Central memory CD8-positive, alpha-beta T cell (primary cell): Measurements from ENCODE around the gene PRLH.

Source experiments
- ATAC-seq: fragments of 150-1000 bp; cut with Tn5 transposase; replicated peaks from 2 replicates; pipeline ENCODE4 v1.10.0; 2022; ENCODE audit warnings: mild to moderate bottlenecking, moderate FRiP score, moderate number of reproducible peaks; ENCODE audit not compliant: poor library complexity, severe bottlenecking; ENCODE audit errors: extremely low read depth
- DNase-seq, 2 donors: peaks; one replicate each; pipeline ENCODE4 v3.0.0; 2021; ENCODE audit warnings: low spot score in 2 of 2
- H3K27ac Mint-ChIP-seq: one replicate; pipeline ENCODE4 v1.8.0; 2022; ENCODE audit warnings: low read depth, mild to moderate bottlenecking, moderate library complexity, mixed read lengths
- H3K27me3 Mint-ChIP-seq: one replicate; pipeline ENCODE4 v1.8.0; 2022; ENCODE audit warnings: mixed read lengths
- H3K36me3 Mint-ChIP-seq: one replicate; pipeline ENCODE4 v1.8.0; 2022; ENCODE audit warnings: mild to moderate bottlenecking, moderate library complexity, mixed read lengths; ENCODE audit not compliant: insufficient read depth
- H3K4me1 Mint-ChIP-seq: one replicate; pipeline ENCODE4 v1.8.0; 2022; ENCODE audit warnings: mixed read lengths
- H3K4me3 Mint-ChIP-seq: one replicate; pipeline ENCODE4 v1.8.0; 2022; ENCODE audit warnings: mild to moderate bottlenecking, moderate library complexity, mixed read lengths
- H3K9me3 Mint-ChIP-seq: one replicate; pipeline ENCODE4 v1.8.0; 2022; ENCODE audit warnings: mixed read lengths

Gene PRLH

GRCh38 chr2:237581751-237582746, 15.7 kb downstream of the PRLH start:
- Mint-ChIP-seq H3K27me3 (peaks cover 19% of the 10 kb centered on the region), H3K27ac (peak overlapping the region; percentile 44), H3K4me1 (no peaks in the 10 kb centered on the region), H3K9me3 (no peaks in the 10 kb centered on the region), H3K4me3 (no peak overlapping the region), H3K36me3 (no peaks in the 10 kb centered on the region)
- no peak for ATAC-seq
- DNase-seq = no peak

DNA sequence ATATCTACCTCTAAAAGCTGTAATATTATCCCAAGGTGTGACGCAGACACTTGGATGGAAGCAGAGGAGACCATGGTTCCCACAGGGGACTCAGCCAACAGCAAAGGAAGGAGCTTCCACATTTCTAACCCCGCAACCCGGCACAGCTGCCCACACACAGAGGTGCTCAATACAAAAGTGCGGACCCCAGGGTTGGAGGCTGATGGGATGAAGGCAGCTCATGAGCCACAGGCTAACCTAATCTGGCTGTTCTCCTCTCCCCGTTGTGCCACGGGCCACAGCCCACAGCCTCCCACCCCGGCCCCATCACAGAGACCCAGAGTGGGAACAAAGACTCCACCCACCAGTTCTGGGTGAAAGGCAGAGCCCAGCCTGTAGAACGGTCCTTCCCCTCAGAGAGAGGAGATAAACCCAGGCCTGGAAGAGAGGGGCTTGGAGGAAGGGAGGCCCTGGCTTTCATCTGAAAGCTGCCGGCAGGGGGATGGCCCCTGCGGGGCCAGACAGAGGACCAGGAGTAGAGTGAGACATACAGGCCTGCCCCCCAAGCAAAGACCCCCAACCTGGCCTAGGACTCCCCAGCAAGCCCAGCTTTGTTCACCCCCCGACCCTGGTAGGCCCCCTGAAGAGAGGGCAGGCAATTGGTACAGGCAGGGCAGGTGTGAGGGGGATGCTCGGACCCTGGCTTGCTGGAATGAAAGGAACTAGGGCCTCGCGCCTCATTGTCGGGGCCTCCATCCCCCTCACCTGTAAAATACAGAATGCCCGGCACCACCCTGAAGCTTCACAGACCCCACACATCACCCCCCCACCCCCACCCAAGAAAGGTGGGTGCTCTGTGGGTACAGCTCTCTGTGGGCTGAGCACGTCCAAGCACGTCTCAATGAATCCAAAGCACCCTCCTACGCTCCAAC, 17.3 kb downstream of the PRLH start:
- peaks cover 21% of the 10 kb centered on the region for H3K27me3 Mint-ChIP-seq
- ATAC-seq (no peak), DNase-seq (no peak)
- no peak overlapping the region for H3K27ac Mint-ChIP-seq
- H3K4me1 Mint-ChIP-seq = no peaks in the 10 kb centered on the region
- no peak overlapping the region for H3K4me3 Mint-ChIP-seq
- H3K9me3 Mint-ChIP-seq = no peaks in the 10 kb centered on the region
- H3K36me3 Mint-ChIP-seq = no peaks in the 10 kb centered on the region

DNA sequence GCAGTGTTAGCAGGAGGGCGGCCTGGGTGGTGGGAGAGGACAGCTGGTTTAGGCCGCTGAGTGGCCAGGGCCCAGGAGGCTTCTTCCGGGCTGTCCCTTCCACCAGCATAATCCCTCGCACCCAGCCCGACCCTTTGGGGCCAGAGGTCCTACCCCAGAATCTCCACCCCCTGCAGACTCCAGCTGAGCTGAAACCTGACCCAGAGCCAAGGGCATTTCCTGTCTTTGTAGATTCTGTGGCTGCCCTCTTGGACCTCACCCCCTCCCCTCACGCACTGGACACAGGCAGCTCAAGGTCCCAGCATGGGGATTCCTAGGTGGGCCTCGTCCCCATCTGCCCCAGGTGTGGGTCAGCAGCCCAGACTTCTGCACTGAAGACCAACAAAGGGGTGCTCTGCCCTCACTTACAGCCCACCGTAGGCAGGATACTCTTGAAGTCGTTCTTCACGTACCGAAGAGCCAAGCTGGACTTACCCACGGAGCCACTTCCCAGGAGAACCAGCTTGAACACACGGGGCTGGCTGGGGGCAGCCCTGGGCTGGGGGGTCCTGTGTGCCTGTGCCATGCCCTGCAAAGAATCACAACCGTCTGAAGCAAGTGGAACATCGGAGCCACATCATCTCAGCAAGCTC, 19.3 kb downstream of the PRLH start:
- Mint-ChIP-seq H3K4me3 (no peak overlapping the region), H3K27ac (no peak overlapping the region), H3K36me3 (no peaks in the 10 kb centered on the region), H3K9me3 (no peaks in the 10 kb centered on the region), H3K4me1 (no peaks in the 10 kb centered on the region), H3K27me3 (peaks cover 37% of the 10 kb centered on the region)
- ATAC-seq = no peak
- no peak for DNase-seq

DNA sequence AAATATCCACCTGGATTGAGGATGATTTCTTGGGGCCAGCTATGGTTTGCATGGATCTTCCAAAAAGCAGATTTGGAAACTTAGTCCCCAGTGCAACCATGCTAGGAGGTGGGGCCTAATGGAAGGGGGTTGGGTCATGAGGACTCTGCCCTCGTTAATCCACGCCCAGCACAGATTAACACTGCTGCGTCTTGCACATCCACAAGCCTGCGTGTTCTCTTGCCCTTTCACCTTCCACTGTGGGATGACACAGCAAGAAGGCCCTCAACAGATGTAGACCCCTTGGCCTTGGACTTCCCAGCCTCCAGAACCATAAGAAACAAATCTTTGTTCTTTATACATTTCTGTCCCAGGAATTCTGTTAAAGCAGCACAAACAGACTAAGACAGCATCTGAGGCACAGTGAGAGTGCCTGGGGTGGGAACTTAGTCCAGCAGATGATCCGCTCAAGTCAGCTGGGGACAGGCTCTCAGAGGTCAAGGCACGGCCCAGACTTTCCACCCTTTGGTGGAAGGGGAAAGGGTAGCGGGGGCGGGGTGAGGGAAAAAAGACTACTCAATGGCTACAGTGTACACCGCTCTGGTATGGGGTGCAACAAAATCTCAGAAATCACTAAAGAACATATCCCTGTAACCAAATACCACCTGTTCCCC, 21.8 kb downstream of the PRLH start:
- Mint-ChIP-seq H3K4me1 (peaks cover 6% of the 10 kb centered on the region), H3K27ac (no peak overlapping the region), H3K4me3 (no peak overlapping the region), H3K27me3 (peaks cover 37% of the 10 kb centered on the region), H3K36me3 (no peaks in the 10 kb centered on the region), H3K9me3 (no peaks in the 10 kb centered on the region)
- ATAC-seq (no peak), DNase-seq (no peak)

- Mint-ChIP-seq H3K4me3 (no peak within 1 kb of the TSS), H3K27me3 (peaks cover 37% of the 10 kb centered on the region), H3K36me3 (no peaks in the 10 kb centered on the region), H3K4me1 (peaks cover 6% of the 10 kb centered on the region), H3K27ac (no peak within 1 kb of the TSS), H3K9me3 (no peaks in the 10 kb centered on the region)
- ATAC-seq = no peak
- DNase-seq = no peak
These were observed 24.1 kb downstream of the PRLH start, which contains the start of gene RAB17 for GRCh38 chr2:237590272-237591140. Gene RAB17 (minus strand): TSS chr2:237590734. CDS start chr2:237586154, 4,580 bp downstream.

GRCh38 chr2:237591141-237591881, 24.9 kb downstream of the PRLH start:
- Mint-ChIP-seq H3K4me3 (no peak overlapping the region), H3K36me3 (no peaks in the 10 kb centered on the region), H3K4me1 (peaks cover 6% of the 10 kb centered on the region), H3K9me3 (no peaks in the 10 kb centered on the region), H3K27ac (no peak overlapping the region), H3K27me3 (peaks cover 30% of the 10 kb centered on the region)
- ATAC-seq = no peak
- DNase-seq = no peak

GRCh38 chr2:237592425-237592980, 26.1 kb downstream of the PRLH start:
- DNase-seq (no peak), ATAC-seq (no peak)
- Mint-ChIP-seq H3K36me3 (no peaks in the 10 kb centered on the region), H3K4me3 (no peak overlapping the region), H3K9me3 (no peaks in the 10 kb centered on the region), H3K4me1 (peaks cover 6% of the 10 kb centered on the region), H3K27me3 (peaks cover 19% of the 10 kb centered on the region), H3K27ac (no peak overlapping the region)

DNA sequence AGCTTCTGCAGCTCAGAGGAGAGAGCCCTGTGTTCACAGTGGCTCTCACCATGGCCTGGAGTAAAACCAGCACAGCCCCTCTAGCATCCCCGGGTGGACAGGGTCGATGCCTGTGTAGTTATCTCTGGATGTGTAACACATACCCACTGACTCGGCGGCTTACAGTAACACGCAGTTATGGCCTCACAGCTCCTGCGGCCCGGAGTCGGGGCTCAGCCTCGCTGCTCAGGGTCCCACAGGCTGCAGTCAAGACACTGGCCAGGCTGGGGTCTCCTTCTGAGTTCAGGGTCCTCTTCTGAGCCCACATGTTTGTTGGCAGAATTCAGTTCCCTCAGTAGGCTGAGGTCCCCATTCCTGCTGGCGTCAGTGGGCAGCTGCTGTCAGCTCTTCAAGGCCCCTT, 26.7 kb downstream of the PRLH start:
- peaks cover 16% of the 10 kb centered on the region for H3K27me3 Mint-ChIP-seq
- H3K9me3 Mint-ChIP-seq = no peaks in the 10 kb centered on the region
- H3K36me3 Mint-ChIP-seq = no peaks in the 10 kb centered on the region
- no peak overlapping the region for H3K27ac Mint-ChIP-seq
- ATAC-seq (no peak), DNase-seq (no peak)
- H3K4me3 Mint-ChIP-seq = no peak overlapping the region
- peaks cover 11% of the 10 kb centered on the region for H3K4me1 Mint-ChIP-seq

GRCh38 chr2:237593596-237594320, 27.4 kb downstream of the PRLH start:
- DNase-seq (no peak), ATAC-seq (no peak)
- Mint-ChIP-seq H3K4me3 (no peak overlapping the region), H3K27me3 (peaks cover 16% of the 10 kb centered on the region), H3K36me3 (no peaks in the 10 kb centered on the region), H3K4me1 (peaks cover 12% of the 10 kb centered on the region), H3K27ac (no peak overlapping the region), H3K9me3 (no peaks in the 10 kb centered on the region)

- Mint-ChIP-seq H3K27me3 (peaks cover 12% of the 10 kb centered on the region), H3K4me1 (peaks cover 12% of the 10 kb centered on the region), H3K4me3 (no peak overlapping the region), H3K27ac (no peak overlapping the region), H3K9me3 (no peaks in the 10 kb centered on the region), H3K36me3 (no peaks in the 10 kb centered on the region)
- DNase-seq (no peak), ATAC-seq (no peak)
These were observed 28.1 kb downstream of the PRLH start for GRCh38 chr2:237594514-237594871.
